ENCODE results near the gene PIP4K2C.
A peak's percentile ranks its signal among the peaks of the same experiment; 100 is the strongest.
"Not testable (repeated sequence)": the region's sequence is repeated elsewhere in the genome, so short reads cannot be mapped to it uniquely, and the experiment has no call there.

The PIP4K2C gene

GRCh38 chr12:57564178-57564740, 26.7 kb upstream of the PIP4K2C start:
- Histone ChIP-seq H3K23ac (ENCODE audit: low read length) (peak overlapping the region; percentile 6), H3K79me1 (ENCODE audit: low read length) (no peaks in the 10 kb centered on the region), H3K79me2 (ENCODE audit: control insufficient read depth, insufficient read depth, low read length) (no peaks in the 10 kb centered on the region), H3K4ac (ENCODE audit: low read depth, low read length) (no peak overlapping the region), H3K27me3 (ENCODE audit: insufficient read depth, low read length, poor library complexity) (no peaks in the 10 kb centered on the region), H2AK5ac (ENCODE audit: low read length) (no peak overlapping the region), H2BK5ac (ENCODE audit: low read length) (no peak overlapping the region), H3K9ac (ENCODE audit: low read length) (no peak overlapping the region), H2BK15ac (replicated peaks; ENCODE audit: low read depth) (no peak overlapping the region), H3K4me2 (ENCODE audit: low read length) (no peak overlapping the region), H3K4me1 (ENCODE audit: control insufficient read depth, low read depth, low read length) (no peaks in the 10 kb centered on the region), H2BK120ac (ENCODE audit: low read depth, low read length) (no peak overlapping the region), H3K56ac (ENCODE audit: low read length) (no peak overlapping the region), H3K27ac (ENCODE audit: low read depth, low read length) (no peak overlapping the region), H4K5ac (ENCODE audit: low read length) (no peak overlapping the region), H3K4me3 (ENCODE audit: low read length) (no peak overlapping the region), H4K8ac (ENCODE audit: low read depth, low read length) (no peak overlapping the region), H3K36me3 (ENCODE audit: control insufficient read depth, insufficient read depth, low read length) (no peaks in the 10 kb centered on the region), H3K18ac (ENCODE audit: low read length) (no peak overlapping the region)
- no CpG with 5 or more reads among the region's 7 CpGs for WGBS (ENCODE audit: extremely low coverage, insufficient coverage, low lambda C conversion rate)
- DNase-seq, result no peak

- Histone ChIP-seq H2BK5ac (ENCODE audit: low read length) (no peak overlapping the region), H2AK5ac (ENCODE audit: low read length) (no peak overlapping the region), H3K27me3 (ENCODE audit: insufficient read depth, low read length, poor library complexity) (no peaks in the 10 kb centered on the region), H3K79me2 (ENCODE audit: control insufficient read depth, insufficient read depth, low read length) (no peaks in the 10 kb centered on the region), H3K56ac (ENCODE audit: low read length) (no peak overlapping the region), H4K5ac (ENCODE audit: low read length) (no peak overlapping the region), H3K23ac (ENCODE audit: low read length) (no peak overlapping the region), H3K79me1 (ENCODE audit: low read length) (no peaks in the 10 kb centered on the region), H3K36me3 (ENCODE audit: control insufficient read depth, insufficient read depth, low read length) (peaks cover 2% of the 10 kb centered on the region), H4K8ac (ENCODE audit: low read depth, low read length) (no peak overlapping the region), H3K9ac (ENCODE audit: low read length) (no peak overlapping the region), H3K27ac (ENCODE audit: low read depth, low read length) (no peak overlapping the region), H2BK15ac (replicated peaks; ENCODE audit: low read depth) (no peak overlapping the region), H3K4ac (ENCODE audit: low read depth, low read length) (no peak overlapping the region), H3K4me1 (ENCODE audit: control insufficient read depth, low read depth, low read length) (no peaks in the 10 kb centered on the region), H2BK120ac (ENCODE audit: low read depth, low read length) (no peak overlapping the region), H3K18ac (ENCODE audit: low read length) (no peak overlapping the region), H3K4me2 (ENCODE audit: low read length) (no peak overlapping the region), H3K4me3 (ENCODE audit: low read length) (no peak overlapping the region)
- no peak for DNase-seq
- WGBS (ENCODE audit: extremely low coverage, insufficient coverage, low lambda C conversion rate), result no CpG with 5 or more reads among the region's 6 CpGs
Measured at GRCh38 chr12:57568838-57569237, 22.2 kb upstream of the PIP4K2C start.

- no peak overlapping the region for H3K18ac ChIP-seq (ENCODE audit: low read length)
- H3K56ac ChIP-seq (ENCODE audit: low read length), result no peak overlapping the region
- no peak overlapping the region for H3K4me2 ChIP-seq (ENCODE audit: low read length)
- no peaks in the 10 kb centered on the region for H3K4me1 ChIP-seq (ENCODE audit: control insufficient read depth, low read depth, low read length)
- no CpG with 5 or more reads among the region's 18 CpGs for WGBS (ENCODE audit: extremely low coverage, insufficient coverage, low lambda C conversion rate)
- H3K79me2 ChIP-seq (ENCODE audit: control insufficient read depth, insufficient read depth, low read length), result no peaks in the 10 kb centered on the region
- peaks cover 2% of the 10 kb centered on the region for H3K36me3 ChIP-seq (ENCODE audit: control insufficient read depth, insufficient read depth, low read length)
- no peak for DNase-seq
- H3K4me3 ChIP-seq (ENCODE audit: low read length), result no peak overlapping the region
- no peak overlapping the region for H2BK120ac ChIP-seq (ENCODE audit: low read depth, low read length)
- no peak overlapping the region for H3K23ac ChIP-seq (ENCODE audit: low read length)
- H2BK15ac ChIP-seq (replicated peaks; ENCODE audit: low read depth), result no peak overlapping the region
- H2AK5ac ChIP-seq (ENCODE audit: low read length), result no peak overlapping the region
- H4K5ac ChIP-seq (ENCODE audit: low read length), result no peak overlapping the region
- no peak overlapping the region for H4K8ac ChIP-seq (ENCODE audit: low read depth, low read length)
- H2BK5ac ChIP-seq (ENCODE audit: low read length), result no peak overlapping the region
- no peak overlapping the region for H3K27ac ChIP-seq (ENCODE audit: low read depth, low read length)
- no peak overlapping the region for H3K4ac ChIP-seq (ENCODE audit: low read depth, low read length)
- H3K9ac ChIP-seq (ENCODE audit: low read length), result no peak overlapping the region
- no peaks in the 10 kb centered on the region for H3K79me1 ChIP-seq (ENCODE audit: low read length)
- no peaks in the 10 kb centered on the region for H3K27me3 ChIP-seq (ENCODE audit: insufficient read depth, low read length, poor library complexity)
Measured at GRCh38 chr12:57569858-57570257, 21.1 kb upstream of the PIP4K2C start.

- not testable (repeated sequence) for H2BK120ac ChIP-seq (ENCODE audit: low read depth, low read length); H3K4me2 ChIP-seq (ENCODE audit: low read length); H2AK5ac ChIP-seq (ENCODE audit: low read length); H3K79me1 ChIP-seq (ENCODE audit: low read length); H3K56ac ChIP-seq (ENCODE audit: low read length); H3K18ac ChIP-seq (ENCODE audit: low read length); H3K4ac ChIP-seq (ENCODE audit: low read depth, low read length); H2BK5ac ChIP-seq (ENCODE audit: low read length); H3K79me2 ChIP-seq (ENCODE audit: control insufficient read depth, insufficient read depth, low read length); H3K27me3 ChIP-seq (ENCODE audit: insufficient read depth, low read length, poor library complexity); H3K27ac ChIP-seq (ENCODE audit: low read depth, low read length); H2BK15ac ChIP-seq (replicated peaks; ENCODE audit: low read depth); H4K8ac ChIP-seq (ENCODE audit: low read depth, low read length); H3K23ac ChIP-seq (ENCODE audit: low read length); H3K9ac ChIP-seq (ENCODE audit: low read length); DNase-seq; H3K4me3 ChIP-seq (ENCODE audit: low read length); H4K5ac ChIP-seq (ENCODE audit: low read length); H3K4me1 ChIP-seq (ENCODE audit: control insufficient read depth, low read depth, low read length); H3K36me3 ChIP-seq (ENCODE audit: control insufficient read depth, insufficient read depth, low read length)
- no CpG with 5 or more reads among the region's 13 CpGs for WGBS (ENCODE audit: extremely low coverage, insufficient coverage, low lambda C conversion rate)
Measured at GRCh38 chr12:57570438-57570837, 20.6 kb upstream of the PIP4K2C start.

- no peak for DNase-seq
- H3K27me3 ChIP-seq (ENCODE audit: insufficient read depth, low read length, poor library complexity), result no peaks in the 10 kb centered on the region
Measured at GRCh38 chr12:57571926-57572762, 18.8 kb upstream of the PIP4K2C start.

More at GRCh38 chr12:57571926-57572762, 18.8 kb upstream of the PIP4K2C start:
- Histone ChIP-seq H3K79me2 (ENCODE audit: control insufficient read depth, insufficient read depth, low read length) (no peaks in the 10 kb centered on the region), H3K9ac (ENCODE audit: low read length) (no peak overlapping the region), H3K4me1 (ENCODE audit: control insufficient read depth, low read depth, low read length) (no peaks in the 10 kb centered on the region), H3K4me3 (ENCODE audit: low read length) (no peak overlapping the region), H3K4me2 (ENCODE audit: low read length) (no peak overlapping the region), H3K27ac (ENCODE audit: low read depth, low read length) (no peak overlapping the region), H4K5ac (ENCODE audit: low read length) (no peak overlapping the region), H3K23ac (ENCODE audit: low read length) (no peak overlapping the region), H3K4ac (ENCODE audit: low read depth, low read length) (no peak overlapping the region), H3K18ac (ENCODE audit: low read length) (no peak overlapping the region), H3K79me1 (ENCODE audit: low read length) (no peaks in the 10 kb centered on the region), H2BK5ac (ENCODE audit: low read length) (no peak overlapping the region), H2BK120ac (ENCODE audit: low read depth, low read length) (no peak overlapping the region), H2BK15ac (replicated peaks; ENCODE audit: low read depth) (no peak overlapping the region), H4K8ac (ENCODE audit: low read depth, low read length) (no peak overlapping the region), H3K36me3 (ENCODE audit: control insufficient read depth, insufficient read depth, low read length) (peaks cover 4% of the 10 kb centered on the region), H2AK5ac (ENCODE audit: low read length) (no peak overlapping the region), H3K56ac (ENCODE audit: low read length) (no peak overlapping the region)
- no CpG with 5 or more reads among the region's 12 CpGs for WGBS (ENCODE audit: extremely low coverage, insufficient coverage, low lambda C conversion rate)

Data from mesendoderm (in vitro differentiated cells).